GM12873 (cell line): ENCODE results near the gene NXT1.

ENCODE experiments used
- CTCF ChIP-seq: IDR thresholded peaks from 2 replicates; pipeline ENCODE4 v1.5.1; 2012; ENCODE audit warnings: low read depth, mild to moderate bottlenecking, moderate library complexity, low read length, control low read depth; ENCODE audit not compliant: insufficient read depth; ENCODE audit errors: missing control alignments

NXT1 gene

GRCh38 chr20:23332467-23332866, 18.1 kb upstream of the NXT1 start:
- no peak for TF ChIP-seq CTCF

- no peak for TF ChIP-seq CTCF
Measured at GRCh38 chr20:23334111-23334510, 16.5 kb upstream of the NXT1 start.

GRCh38 chr20:23335521-23335920, 15.1 kb upstream of the NXT1 start:
- TF ChIP-seq CTCF: no peak

GRCh38 chr20:23336476-23336875, 14.1 kb upstream of the NXT1 start:
- no peak for TF ChIP-seq CTCF

GRCh38 chr20:23337312-23337711, 13.3 kb upstream of the NXT1 start:
- no peak for TF ChIP-seq CTCF

- no peak for TF ChIP-seq CTCF
Measured at GRCh38 chr20:23339986-23340385, 10.6 kb upstream of the NXT1 start.

- peak; percentile 70 for TF ChIP-seq CTCF
Measured at GRCh38 chr20:23340524-23340923, 10.1 kb upstream of the NXT1 start.
